ENCODE data around the gene ACTG1. TPM values are rescaled to one million over a fixed set of nuclear protein-coding genes. Genes with fewer than 3 reads are reported as not detected.

Gene ACTG1
- total and polyA plus RNA-seq, 2 of the 13 experiments (the other 11 are each of a cell fraction or from before 2014, with no cell fraction given) = 973 to 1,138 TPM

DNA sequence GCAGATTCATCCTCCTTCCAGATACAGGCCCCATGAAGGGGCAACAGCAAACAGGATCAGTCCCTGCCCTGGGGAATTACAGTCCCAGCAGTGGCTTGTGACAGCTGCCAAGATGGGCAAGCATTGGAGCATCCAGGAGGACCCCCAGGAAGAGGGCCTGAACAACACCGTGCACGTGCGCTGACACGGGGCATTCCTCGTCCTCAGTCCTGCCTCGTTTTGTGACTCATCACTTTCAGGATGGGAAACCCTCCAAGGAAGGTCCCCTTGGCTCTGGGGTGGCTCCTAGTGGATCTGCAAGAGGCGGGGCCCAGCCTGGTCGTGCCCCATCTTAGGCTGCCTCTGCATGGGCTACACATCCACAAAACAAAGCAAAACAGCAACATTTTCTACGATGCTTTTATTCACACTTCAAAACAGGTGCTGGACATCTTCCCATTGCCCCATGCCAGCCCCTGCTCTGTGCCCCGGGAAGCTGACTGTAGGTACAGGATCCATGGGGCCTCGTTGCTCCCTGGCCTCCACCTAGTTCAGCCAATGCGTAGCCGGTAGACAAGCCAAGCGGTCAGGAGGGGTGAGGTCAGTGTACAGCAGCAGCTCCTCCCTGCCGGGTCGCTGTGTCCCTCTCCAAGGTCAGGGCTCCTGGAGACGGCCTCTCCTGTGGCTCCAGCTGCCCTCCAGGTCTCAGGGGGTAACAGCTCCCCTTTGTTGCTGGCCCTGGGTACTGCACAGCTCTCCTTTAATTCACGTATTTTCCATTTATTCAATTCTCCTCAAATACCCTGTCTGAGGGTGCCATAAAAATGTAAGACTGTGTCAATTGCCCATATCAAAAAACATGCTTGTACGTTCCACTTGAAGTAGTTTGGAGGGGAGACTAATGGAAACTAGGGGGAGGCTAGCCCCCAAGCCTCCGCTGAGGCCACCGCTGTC is 32.2 kb downstream of the ACTG1 start (continued):
- TF ChIP-seq, protein P1, sequence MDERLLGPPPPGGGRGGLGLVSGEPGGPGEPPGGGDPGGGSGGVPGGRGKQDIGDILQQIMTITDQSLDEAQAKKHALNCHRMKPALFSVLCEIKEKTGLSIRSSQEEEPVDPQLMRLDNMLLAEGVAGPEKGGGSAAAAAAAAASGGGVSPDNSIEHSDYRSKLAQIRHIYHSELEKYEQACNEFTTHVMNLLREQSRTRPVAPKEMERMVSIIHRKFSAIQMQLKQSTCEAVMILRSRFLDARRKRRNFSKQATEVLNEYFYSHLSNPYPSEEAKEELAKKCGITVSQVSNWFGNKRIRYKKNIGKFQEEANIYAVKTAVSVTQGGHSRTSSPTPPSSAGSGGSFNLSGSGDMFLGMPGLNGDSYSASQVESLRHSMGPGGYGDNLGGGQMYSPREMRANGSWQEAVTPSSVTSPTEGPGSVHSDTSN (CRISPR knock-in tag; IDR thresholded peaks at IDR 0.05) = no peak
- TF ChIP-seq, protein P2, sequence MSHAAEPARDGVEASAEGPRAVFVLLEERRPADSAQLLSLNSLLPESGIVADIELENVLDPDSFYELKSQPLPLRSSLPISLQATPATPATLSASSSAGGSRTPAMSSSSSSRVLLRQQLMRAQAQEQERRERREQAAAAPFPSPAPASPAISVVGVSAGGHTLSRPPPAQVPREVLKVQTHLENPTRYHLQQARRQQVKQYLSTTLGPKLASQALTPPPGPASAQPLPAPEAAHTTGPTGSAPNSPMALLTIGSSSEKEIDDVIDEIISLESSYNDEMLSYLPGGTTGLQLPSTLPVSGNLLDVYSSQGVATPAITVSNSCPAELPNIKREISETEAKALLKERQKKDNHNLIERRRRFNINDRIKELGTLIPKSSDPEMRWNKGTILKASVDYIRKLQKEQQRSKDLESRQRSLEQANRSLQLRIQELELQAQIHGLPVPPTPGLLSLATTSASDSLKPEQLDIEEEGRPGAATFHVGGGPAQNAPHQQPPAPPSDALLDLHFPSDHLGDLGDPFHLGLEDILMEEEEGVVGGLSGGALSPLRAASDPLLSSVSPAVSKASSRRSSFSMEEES (CRISPR knock-in tag; IDR thresholded peaks at IDR 0.05) = no peak
- TF ChIP-seq ELF3 (CRISPR knock-in tag; IDR thresholded peaks at IDR 0.05) (no peak), ISX (CRISPR knock-in tag; conservative IDR thresholded peaks at IDR 0.05) (no peak), NKX3-1 (CRISPR knock-in tag; IDR thresholded peaks at IDR 0.05) (no peak), ZNF790 (CRISPR knock-in tag; IDR thresholded peaks at IDR 0.05; ENCODE audit: borderline replicate concordance) (0 out of 2 replicates have a peak, but pooled peaks have one; percentile 21), HNF4G (IDR thresholded peaks at IDR 0.05; ENCODE audit: borderline replicate concordance, low read depth, low read length) (no peak), HNF4G (CRISPR knock-in tag; IDR thresholded peaks at IDR 0.05; ENCODE audit: borderline replicate concordance, low read depth) (no peak), CENPT (CRISPR knock-in tag; IDR thresholded peaks at IDR 0.05; ENCODE audit: low read depth) (no peak), HOXA7 (CRISPR knock-in tag; IDR thresholded peaks at IDR 0.05) (no peak)
- TF ChIP-seq, protein P3, sequence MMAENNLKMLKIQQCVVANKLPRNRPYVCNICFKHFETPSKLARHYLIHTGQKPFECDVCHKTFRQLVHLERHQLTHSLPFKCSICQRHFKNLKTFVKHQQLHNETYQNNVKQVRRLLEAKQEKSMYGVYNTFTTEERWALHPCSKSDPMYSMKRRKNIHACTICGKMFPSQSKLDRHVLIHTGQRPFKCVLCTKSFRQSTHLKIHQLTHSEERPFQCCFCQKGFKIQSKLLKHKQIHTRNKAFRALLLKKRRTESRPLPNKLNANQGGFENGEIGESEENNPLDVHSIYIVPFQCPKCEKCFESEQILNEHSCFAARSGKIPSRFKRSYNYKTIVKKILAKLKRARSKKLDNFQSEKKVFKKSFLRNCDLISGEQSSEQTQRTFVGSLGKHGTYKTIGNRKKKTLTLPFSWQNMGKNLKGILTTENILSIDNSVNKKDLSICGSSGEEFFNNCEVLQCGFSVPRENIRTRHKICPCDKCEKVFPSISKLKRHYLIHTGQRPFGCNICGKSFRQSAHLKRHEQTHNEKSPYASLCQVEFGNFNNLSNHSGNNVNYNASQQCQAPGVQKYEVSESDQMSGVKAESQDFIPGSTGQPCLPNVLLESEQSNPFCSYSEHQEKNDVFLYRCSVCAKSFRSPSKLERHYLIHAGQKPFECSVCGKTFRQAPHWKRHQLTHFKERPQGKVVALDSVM (CRISPR knock-in tag; IDR thresholded peaks at IDR 0.05) = peak; percentile 36; the same call in 1 of the 2 replicates
- TF ChIP-seq, protein P4, sequence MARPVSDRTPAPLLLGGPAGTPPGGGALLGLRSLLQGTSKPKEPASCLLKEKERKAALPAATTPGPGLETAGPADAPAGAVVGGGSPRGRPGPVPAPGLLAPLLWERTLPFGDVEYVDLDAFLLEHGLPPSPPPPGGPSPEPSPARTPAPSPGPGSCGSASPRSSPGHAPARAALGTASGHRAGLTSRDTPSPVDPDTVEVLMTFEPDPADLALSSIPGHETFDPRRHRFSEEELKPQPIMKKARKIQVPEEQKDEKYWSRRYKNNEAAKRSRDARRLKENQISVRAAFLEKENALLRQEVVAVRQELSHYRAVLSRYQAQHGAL (CRISPR knock-in tag; IDR thresholded peaks at IDR 0.05; ENCODE audit: not compliant biosample characterization) = no peak
- TF ChIP-seq, protein P5, sequence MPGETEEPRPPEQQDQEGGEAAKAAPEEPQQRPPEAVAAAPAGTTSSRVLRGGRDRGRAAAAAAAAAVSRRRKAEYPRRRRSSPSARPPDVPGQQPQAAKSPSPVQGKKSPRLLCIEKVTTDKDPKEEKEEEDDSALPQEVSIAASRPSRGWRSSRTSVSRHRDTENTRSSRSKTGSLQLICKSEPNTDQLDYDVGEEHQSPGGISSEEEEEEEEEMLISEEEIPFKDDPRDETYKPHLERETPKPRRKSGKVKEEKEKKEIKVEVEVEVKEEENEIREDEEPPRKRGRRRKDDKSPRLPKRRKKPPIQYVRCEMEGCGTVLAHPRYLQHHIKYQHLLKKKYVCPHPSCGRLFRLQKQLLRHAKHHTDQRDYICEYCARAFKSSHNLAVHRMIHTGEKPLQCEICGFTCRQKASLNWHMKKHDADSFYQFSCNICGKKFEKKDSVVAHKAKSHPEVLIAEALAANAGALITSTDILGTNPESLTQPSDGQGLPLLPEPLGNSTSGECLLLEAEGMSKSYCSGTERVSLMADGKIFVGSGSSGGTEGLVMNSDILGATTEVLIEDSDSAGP (CRISPR knock-in tag; IDR thresholded peaks at IDR 0.05; ENCODE audit: borderline replicate concordance) = 0 out of 2 replicates have a peak, but pooled peaks have one; percentile 28
